ENCODE data around the gene BCR. TPM values are rescaled to one million over a fixed set of nuclear protein-coding genes. Genes with fewer than 3 reads are reported as not detected.

Gene BCR
- total RNA-seq, 4 donors from 2014 or later, result 19.2 to 63.5 (median 24.8) TPM

DNA sequence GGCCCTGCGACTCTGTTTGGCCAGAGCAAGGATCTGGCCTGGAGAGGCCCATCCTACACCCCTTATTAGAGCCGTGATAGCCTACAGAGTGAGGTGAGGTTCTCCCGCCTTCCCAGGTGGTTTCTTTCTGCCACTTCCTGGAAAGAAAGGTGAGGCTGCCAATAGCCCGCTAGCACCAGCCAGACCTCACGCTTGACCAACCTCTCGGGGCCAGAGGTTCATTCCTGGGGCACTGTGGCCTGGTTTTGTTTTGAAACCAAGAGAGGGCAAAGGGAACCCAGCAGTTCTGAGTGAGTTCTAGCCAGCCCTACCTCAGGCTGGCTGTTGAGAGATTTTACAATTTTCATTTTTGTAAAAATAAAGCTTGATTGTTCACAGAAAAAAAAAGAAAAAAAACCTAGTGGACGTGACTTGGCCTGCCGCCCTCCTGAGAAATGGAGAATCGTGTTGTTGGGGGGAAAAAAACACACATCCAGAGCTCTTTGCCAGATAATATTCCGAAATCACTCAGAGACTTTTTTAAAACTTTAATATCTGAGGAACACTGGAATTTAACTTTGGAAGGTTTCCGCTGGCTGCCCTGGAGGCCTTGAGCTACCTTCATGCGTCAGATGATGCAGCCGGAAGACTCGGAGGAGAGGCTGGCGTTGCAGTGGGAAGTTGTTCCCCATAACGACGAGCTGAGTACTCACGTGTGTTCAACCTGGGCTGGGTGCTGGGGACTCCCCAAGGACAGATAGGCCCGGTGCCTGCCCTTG lies 84.5 kb downstream of the BCR start:
- TF ChIP-seq CTCF (IDR thresholded peaks at IDR 0.05; ENCODE audit: low read depth), result no peak

DNA sequence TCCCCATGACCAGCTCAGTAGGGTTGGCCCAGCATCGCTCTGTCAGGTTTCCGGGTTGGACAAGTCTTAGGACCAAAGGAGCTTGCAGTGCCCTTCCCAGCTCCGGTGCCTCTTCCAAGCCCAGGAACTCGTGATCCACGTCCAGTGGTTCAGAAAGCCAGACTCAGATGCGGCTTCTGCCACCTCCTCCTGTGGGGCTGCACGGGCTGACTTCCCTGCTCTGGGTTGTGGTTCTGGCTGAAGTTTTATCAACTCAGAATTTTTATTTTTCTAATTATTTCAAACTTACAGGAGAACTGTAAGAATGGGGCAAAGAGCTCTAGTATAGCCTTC lies 85.0 kb downstream of the BCR start:
- no peak for TF ChIP-seq CTCF (IDR thresholded peaks at IDR 0.05; ENCODE audit: low read depth)

GRCh38 chr22:23266780-23267179 lies 86.5 kb downstream of the BCR start:
- TF ChIP-seq CTCF (IDR thresholded peaks at IDR 0.05; ENCODE audit: low read depth), result no peak

- no peak for TF ChIP-seq CTCF (IDR thresholded peaks at IDR 0.05; ENCODE audit: low read depth)
Observed at GRCh38 chr22:23267226-23268043, 87.1 kb downstream of the BCR start.

GRCh38 chr22:23268139-23268712 lies 87.9 kb downstream of the BCR start:
- no peak for TF ChIP-seq CTCF (IDR thresholded peaks at IDR 0.05; ENCODE audit: low read depth)

GRCh38 chr22:23268877-23269276 lies 88.6 kb downstream of the BCR start:
- TF ChIP-seq CTCF (IDR thresholded peaks at IDR 0.05; ENCODE audit: low read depth), result no peak

All from subcutaneous adipose tissue (tissue), 4 donors.